ENCODE measurements around the gene PANK2.
A peak's percentile ranks its signal among the peaks of the same experiment; 100 is the strongest.
"Not testable (repeated sequence)": the region's sequence is repeated elsewhere in the genome, so short reads cannot be mapped to it uniquely, and the experiment has no call there.

The PANK2 gene

DNA sequence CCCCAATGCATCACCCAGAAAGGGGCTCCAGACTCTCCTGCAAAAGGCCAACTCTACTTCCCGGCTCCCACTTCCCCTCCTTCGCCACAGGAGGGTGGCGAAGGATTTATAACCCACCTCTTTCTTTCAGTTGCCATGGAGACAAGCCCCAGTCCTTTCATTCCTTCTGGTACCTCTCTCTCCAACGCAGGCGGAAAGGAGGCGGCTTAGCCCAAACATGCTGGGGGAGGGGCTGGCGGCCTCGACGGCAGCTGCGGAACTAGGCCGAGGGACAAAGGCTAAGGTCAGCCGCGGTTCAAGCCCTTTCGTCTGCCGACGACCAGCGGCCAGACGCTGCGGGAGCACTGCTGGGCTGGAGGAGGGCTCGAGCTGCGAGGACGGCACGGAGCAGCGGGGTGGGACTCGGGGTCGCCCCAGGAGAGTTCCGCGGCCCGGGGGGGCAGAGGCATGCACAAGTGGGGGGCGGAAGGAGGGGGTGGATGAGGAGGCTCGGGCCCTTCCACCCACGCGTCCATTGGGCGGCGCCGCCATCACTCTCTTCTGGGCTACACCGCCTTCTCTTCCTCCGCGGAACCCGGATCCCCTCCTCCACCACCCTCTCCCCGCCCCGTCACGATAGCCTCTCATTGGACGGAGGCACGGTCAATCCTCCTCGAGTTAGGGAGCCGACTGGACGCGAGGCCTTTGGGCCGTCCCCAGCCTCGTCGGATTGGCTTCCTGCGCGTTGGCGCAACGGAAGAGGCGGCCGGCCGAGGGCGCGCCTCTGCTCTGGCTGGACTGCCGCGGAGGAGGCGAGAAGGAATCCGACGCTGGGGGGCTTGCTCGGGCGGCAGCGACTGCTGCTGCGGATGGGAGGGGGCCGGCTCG, at the start of gene PANK2:
PANK2 (plus strand) TSS at position 766 of the 867 bp plus-strand sequence.
- peak; percentile 99 for DNase-seq

DNA sequence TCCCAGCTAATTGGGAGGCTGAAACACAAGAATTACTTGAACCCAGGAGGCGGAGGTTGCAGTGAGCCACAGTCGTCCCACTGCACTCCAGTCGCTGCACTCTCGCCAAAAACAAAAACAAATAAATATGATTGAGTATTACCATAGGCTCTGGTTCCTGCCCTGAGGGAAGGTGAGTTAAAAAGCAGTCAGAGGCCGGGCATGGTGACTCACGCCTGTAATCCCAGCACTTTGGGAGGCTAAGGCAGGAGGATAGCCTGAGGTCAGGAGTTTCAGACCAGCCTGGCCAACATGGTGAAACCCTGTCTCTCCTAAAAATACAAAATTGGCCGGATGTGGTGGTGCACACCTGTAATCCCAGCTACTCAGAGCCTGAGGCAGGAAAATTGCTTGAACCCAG, 49.0 kb upstream of the PANK2 start:
- DNase-seq = not testable (repeated sequence)

DNA sequence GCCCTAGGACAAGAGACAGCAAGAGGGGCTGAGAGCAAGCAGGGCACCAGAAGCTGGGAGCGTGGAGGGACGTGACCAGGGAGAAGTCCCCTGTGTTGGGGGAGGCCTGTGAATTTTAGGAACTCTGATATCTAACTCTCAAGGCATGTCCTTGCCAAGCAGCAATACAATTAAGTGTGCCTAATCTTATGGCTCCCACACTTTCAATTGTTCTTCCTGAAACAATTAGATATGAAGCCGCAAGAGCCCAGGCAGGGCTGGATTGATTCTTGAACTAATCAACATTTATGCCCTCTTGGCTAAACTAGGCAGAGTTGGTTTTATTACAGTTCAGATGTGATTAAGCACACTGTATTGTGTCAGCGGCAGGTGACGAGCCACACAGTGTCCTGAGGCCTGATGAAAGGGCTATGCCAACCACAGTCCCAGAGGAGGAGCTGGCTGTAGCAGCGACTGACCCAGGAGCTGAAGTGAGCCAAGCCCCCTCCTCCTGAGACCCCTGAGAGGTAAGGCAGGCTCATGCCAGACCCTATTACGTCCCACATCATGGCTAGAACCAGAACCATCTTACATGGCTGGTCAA, 46.7 kb upstream of the PANK2 start:
- DNase-seq = peak; percentile 97

DNA sequence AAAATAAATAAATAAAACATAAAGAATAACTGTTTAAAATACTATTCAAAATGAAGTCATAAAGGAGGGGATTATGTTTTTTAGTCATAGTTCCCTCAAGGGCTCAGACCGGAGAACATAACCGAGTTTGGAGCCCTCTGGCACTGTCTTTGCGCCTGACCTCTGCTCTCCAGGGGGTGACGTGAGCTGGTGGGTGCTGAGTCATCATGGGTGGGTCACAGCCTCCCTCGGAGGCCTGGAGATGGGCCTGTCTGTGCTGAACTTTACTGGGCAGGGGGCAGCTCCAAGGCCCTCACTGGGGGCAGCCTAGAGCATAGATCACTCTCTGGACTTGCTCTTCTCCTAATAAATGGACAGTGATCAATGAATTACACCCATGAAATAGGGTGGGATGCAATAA, 45.7 kb upstream of the PANK2 start:
- DNase-seq = peak; percentile 76

DNA sequence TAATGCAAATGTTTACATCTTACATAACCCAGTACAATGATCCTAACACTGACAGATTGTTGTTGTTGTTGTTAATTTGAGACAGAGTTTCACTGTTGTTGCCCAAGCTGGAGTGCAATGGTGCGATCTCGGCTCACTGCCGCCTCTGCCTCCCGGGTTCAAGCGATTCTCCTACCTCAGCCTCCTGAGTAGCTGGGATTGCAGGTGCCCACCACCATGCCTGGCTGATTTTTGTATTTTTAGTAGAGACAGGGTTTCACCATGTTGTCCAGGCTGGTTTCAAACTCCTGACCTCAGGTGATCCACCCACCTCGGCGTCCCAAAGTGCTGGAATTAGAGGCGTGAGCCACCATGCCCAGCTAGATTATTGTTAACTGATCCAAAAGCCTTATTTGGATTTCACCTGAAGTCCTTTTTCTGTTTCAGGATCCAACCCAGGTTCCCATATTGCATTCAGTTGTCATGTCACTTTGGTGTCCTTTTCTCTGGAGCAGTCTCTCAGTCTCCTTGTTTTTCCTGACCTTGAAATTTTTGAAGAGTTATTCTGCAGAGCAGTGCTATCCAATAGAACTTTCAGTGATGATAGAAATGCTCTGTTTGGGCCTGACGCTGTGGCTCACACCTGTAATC, 45.1 kb upstream of the PANK2 start:
- DNase-seq = not testable (repeated sequence)

DNA sequence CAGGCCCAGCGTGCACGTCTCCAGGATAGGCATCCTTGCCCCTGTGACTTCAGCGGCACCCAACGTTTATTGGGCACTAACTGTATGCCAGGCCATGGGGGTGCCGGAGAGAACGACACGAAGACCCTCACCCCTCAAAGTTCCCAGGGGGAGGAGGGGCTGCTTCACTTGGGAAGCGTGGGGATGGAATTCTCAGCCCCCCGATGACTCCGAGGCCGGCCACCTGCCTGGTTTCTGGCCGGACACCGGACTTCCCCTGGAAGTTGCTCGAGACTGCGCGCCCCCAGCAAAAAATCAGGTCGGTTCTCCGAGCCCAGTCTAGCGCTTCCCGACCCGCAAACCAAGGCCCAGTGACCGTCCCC, 42.8 kb upstream of the PANK2 start:
- no peak for DNase-seq

DNA sequence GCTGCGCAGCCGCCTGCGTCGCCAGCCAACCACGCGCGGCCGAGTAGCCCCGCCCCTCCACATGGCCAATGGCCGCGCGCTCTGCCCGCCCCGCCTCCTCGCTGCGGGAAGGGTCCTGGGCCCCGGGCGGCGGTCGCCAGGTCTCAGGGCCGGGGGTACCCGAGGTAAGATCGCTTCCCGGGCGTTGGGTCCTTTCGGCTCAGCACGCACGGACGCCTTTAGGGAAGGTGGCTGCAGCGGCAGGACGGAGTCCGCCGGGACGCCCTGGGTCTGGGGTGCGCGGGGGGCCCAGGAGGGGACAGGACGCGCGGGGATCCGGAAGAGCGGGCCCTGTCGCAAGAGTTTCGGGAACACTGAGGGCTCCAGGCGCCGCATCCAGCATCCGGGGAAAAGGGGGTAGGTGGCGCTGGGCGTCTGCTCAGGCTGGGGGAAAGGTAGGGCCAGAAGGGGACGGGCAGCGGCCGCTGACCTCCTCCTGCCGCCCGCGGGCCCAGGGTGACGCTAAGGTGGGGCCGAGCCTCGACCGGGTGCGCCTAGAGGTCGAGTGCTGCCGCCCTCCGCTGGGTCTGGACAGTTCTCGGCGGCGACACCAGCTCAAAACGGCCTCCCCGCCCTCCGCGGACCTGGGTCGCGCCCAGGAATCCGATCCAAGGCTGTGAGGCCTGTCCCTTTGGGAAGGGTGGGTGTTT, 42.3 kb upstream of the PANK2 start, which contains the start of gene MAVS:
MAVS (plus strand) TSS at position 95 of the 689 bp plus-strand sequence. CDS start 7,791 bp downstream, outside the sequence.
- DNase-seq = peak; percentile 91

DNA sequence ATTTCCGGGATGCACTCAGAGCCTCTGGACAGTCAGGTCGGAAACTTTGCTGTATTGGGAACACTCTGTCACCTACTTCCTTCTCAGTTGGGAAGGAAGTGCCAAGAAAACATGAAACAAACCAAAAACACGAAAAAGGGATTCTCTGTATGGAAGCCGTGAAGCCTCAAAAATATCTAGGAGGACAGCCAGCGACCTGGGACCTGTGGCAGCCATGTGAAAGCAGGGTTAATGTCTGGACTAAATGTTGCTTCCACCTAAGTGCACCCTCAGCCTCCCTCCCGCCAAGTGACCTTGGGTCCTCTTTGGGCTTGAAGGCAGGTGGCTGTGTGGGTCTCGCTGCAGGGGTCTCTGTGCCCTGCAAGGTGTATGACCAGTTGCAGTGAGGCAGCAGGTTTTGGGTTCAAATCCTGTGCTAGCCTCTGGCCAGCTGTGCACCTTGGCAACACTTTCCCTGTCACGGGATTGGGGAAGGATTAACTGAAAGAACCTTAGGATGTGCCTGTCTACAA, 41.7 kb upstream of the PANK2 start:
- DNase-seq = peak; percentile 38

DNA sequence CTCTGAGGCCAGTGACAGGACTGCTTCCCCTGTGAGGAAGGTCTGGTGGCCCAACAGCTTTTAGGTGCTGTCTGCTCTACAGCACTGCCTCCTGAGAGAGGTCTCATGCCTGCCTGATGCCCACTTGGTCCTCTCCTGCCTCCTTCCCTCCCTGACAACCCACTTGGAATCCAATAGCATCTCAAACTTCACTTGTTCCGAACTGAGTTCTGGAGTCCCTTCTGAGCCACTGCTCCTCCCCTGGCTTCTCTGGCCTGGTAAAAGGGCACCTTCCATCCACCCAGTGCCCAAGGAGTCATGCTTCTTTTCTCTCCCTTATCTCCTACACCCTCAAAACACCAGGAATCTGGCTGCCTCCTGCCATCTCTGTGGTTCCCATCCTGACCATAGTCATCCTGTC, 40.6 kb upstream of the PANK2 start:
- no peak for DNase-seq

DNA sequence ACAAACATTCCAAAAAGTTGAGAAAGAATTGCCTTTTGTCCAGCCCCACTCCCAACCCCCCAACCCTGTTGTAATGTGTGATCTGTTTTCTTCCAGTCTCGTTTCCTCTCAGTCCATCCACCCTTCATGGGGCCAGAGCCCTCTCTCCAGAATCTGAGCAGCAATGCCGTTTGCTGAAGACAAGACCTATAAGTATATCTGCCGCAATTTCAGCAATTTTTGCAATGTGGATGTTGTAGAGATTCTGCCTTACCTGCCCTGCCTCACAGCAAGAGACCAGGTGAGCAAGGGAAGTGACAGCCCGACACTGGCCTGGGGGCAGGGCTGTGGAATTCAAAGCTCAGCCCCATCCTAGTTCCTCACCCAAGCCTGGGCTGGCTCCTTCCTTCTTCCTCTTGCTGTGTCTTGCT, 34.7 kb upstream of the PANK2 start:
- no peak for DNase-seq

DNA sequence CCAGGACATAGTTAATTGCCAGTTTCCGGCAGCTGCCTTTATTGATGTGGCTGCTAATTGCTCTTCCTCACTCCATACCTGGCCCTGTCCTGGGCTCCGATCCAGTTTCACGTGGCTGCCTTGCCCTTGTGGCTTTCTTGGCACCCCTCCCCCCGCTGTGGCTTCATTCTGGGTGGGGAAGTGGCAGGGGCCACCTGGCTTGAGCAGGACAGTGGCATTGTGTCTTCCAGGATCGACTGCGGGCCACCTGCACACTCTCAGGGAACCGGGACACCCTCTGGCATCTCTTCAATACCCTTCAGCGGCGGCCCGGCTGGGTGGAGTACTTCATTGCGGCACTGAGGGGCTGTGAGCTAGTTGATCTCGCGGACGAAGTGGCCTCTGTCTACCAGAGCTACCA, 31.8 kb upstream of the PANK2 start:
- no peak for DNase-seq

DNA sequence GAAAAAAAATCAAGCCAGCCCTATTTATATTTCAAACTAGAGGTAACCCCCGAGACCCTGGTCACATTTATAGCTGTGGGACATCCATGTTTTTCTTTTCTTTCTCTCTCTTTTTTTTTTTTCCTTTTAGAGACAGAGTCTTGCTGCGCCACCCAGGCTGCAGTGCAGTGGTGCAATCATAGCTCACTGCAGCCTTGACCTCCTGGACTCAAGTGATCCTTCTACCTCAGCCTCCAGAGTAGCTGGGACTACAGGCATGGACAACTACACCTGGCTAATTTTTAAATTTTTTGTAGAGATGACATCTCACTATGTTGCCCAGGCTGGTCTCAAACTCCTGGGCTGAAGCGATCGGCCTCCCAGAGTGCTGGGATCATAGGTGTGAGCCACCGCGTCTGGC, 30.5 kb upstream of the PANK2 start:
- DNase-seq = no peak

DNA sequence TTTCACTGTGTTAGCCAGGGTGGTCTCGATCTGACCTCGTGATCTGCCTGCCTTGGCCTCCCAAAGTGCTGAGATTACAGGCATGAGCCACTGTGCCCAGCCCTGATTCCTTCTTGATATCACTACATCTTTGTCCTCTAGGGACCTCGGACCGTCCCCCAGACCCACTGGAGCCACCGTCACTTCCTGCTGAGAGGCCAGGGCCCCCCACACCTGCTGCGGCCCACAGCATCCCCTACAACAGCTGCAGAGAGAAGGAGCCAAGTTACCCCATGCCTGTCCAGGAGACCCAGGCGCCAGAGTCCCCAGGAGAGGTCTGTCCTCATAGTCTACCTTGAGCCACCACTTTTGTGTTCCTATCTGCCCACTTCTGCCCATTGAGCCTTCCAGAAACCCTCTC, 28.0 kb upstream of the PANK2 start:
- no peak for DNase-seq

DNA sequence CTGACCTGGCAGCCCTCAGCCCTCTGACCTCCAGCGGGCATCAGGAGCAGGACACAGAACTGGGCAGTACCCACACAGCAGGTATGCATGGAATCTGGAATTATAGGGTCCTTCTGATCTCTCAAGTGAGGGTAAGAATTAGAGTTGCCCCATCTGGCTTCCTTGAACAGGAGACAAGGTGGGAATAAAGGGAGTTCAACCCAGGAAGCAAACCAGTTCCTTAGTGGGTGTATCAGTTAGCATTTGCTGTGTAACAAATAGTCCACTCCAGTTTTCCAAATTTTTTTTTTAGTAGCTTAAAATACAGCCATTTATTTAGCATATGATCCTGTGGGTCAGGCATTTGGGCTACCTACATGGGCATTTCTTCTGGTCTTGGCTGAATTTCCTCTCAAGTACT, 26.9 kb upstream of the PANK2 start:
- DNase-seq = no peak

DNA sequence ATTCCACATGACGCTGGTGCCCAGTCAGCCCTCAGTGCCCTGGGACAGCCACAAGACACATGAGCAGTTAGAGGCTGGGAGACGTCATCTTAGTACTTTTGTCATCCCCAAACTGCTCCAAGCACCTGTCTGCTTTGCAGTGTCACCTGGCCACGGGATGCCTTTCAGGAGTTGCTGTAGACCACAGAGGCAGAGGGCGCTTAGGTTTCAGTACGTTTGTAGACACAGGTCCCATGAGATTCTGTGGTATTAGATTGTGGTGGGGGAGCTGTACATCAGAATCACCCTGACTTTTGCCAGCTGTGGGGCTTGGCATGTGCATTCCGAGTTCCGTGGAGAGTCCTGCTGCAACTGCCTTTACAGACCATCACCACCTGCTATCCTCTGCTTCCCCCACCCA, 25.9 kb upstream of the PANK2 start:
- no peak for DNase-seq

DNA sequence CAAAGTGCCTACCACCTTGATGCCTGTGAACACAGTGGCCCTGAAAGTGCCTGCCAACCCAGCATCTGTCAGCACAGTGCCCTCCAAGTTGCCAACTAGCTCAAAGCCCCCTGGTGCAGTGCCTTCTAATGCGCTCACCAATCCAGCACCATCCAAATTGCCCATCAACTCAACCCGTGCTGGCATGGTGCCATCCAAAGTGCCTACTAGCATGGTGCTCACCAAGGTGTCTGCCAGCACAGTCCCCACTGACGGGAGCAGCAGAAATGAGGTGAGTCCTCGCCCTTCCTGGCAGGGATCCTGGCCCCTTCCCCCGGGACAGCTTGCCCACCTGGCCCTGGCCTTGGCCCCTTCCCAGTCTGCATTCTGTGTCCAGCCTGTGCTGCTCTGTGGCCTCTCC, 24.7 kb upstream of the PANK2 start:
- no peak for DNase-seq

DNA sequence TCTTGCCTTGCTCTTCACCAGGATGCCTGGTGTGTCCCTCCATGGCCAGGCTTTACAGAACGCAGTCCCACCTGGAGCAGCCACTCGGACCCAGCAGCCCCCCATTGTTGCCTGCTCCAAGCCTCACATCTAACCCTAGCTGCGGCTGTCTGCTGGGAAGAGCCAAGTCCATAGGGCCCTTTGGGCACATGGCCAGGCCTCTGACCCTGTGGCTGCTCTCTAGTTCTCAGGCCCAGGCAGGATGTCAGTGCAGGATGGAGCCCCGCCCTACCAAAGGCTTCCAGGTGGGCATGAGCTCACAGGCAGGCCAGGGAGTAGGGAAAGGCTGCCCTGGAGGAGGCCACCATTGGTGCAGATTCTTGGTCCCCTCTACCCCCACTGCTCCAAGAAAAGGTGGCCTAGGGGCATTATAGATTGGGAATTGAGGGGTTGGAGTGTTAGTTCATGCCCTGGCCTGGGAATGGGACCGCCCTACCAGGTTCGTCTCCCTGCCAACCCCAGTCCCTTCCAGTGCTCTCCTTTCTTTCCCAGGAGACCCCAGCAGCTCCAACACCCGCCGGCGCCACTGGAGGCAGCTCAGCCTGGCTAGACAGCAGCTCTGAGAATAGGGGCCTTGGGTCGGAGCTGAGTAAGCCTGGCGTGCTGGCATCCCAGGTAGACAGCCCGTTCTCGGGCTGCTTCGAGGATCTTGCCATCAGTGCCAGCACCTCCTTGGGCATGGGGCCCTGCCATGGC, 23.9 kb upstream of the PANK2 start:
- DNase-seq = no peak

DNA sequence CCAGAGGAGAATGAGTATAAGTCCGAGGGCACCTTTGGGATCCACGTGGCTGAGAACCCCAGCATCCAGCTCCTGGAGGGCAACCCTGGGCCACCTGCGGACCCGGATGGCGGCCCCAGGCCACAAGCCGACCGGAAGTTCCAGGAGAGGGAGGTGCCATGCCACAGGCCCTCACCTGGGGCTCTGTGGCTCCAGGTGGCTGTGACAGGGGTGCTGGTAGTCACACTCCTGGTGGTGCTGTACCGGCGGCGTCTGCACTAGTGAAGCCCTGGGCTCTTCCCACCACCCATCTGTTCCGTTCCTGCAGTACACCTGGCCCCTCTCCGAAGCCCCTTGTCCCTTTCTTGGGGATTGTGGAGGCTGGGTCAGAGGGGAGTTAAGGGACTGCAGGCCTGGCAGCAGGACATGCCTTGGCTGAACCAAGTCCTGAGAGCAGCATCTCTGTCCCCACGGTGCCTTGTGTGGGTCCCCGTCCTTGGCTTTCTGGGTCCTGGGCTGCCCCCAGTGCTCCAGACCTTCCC, 23.2 kb upstream of the PANK2 start:
- no peak for DNase-seq

DNA sequence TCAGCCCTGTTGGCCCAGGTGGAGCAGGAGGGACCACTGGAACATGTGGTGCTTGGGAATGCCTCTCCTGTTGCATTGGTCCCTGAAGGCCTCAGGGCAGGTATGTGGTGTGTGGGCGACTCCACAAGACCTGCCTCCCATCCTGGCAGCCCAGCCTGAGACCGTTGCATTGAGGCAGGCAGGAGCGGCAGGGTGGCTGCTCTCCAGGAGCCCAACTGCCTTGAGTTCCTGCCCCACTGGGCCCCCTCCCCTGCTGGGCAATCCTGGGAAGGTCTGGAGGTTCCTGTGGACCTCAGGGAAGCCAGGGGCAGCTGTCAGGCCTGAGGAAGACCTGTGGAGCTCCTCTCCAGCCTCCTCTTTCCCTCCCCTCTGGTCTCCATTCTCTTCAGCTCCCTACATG, 22.7 kb upstream of the PANK2 start:
- no peak for DNase-seq

DNA sequence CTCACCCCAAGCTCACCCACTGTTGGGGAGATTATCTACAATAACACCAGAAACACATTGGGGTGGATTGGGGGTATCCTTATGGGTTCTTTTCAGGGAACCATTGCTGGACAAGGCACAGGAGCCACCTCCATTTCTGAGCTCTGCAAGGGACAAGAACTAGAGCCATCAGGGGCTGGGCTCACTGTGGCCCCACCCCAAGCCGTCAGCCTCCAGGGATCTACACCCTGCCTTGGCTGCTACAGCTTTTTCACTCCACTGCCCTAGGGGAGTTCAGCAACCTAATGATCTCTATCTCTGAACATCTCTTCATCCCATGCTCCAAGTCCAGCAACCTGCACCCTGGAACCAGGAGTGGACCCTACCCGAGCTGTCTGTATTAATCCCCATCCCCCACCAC, 21.4 kb upstream of the PANK2 start:
- DNase-seq = no peak

DNA sequence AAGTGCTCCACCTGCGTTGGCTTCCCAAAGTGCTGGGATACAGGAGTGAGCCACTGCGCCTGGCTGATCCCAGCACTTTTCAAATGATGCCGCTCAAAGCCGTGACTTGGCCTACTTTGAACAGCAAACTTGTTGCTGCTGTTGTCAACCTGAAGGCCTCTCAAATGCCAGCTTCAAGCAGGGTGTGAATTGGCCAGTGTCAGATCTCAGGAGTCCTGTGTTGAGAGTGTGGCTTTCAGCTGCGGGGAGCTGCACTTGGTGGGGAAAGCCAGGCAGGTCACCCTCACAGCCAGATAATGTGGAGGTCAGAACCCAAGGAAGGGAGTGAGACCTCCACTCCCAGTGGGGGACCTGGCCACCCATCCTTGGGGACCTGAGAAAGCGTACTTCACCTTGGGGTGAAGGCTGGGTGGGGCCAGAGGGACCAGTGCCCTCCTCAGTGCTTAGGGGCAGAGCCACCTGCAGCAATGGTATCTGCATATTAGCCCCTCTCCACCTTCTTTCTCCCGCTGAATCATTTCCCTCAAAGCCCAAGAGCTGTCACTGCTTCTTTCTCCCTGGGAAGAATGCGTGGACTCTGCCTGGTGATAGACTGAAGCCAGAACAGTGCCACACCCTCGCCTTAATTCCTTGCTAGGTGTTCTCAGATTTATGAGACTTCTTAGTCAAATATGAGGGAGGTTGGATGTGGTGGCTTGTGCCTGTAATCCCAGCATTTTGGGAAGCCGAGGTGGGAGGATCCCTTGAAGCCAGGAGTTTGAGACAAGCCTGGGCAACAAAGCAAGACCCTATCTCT, 19.1 kb upstream of the PANK2 start:
- no peak for DNase-seq
